Lower leg skin (tissue), 3 donors: ENCODE measurements around the gene DHX8.

Experiments used
- POLR2A ChIP-seq, 2 donors: fragments of 450-650 bp; IDR thresholded peaks; one replicate each; pipeline ENCODE4 v1.6.1; 2016 to 2017; ENCODE audit warnings: antibody characterized with exemption in 2 of 2, mild to moderate bottlenecking in 1 of 2, moderate library complexity in 1 of 2
- TF ChIP-seq, protein P1 (sequence below), 3 donors: fragments of 450-650 bp; IDR thresholded peaks; one replicate each; pipeline ENCODE4 v1.5.1; 2016; ENCODE audit warnings: antibody characterized with exemption in 3 of 3, mild to moderate bottlenecking in 3 of 3, moderate library complexity in 2 of 3

- TF ChIP-seq, protein P1, sequence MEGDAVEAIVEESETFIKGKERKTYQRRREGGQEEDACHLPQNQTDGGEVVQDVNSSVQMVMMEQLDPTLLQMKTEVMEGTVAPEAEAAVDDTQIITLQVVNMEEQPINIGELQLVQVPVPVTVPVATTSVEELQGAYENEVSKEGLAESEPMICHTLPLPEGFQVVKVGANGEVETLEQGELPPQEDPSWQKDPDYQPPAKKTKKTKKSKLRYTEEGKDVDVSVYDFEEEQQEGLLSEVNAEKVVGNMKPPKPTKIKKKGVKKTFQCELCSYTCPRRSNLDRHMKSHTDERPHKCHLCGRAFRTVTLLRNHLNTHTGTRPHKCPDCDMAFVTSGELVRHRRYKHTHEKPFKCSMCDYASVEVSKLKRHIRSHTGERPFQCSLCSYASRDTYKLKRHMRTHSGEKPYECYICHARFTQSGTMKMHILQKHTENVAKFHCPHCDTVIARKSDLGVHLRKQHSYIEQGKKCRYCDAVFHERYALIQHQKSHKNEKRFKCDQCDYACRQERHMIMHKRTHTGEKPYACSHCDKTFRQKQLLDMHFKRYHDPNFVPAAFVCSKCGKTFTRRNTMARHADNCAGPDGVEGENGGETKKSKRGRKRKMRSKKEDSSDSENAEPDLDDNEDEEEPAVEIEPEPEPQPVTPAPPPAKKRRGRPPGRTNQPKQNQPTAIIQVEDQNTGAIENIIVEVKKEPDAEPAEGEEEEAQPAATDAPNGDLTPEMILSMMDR (IDR thresholded peaks at IDR 0.05), result no peak
- no peak for TF ChIP-seq POLR2A (IDR thresholded peaks at IDR 0.05)
These were observed 28.9 kb upstream of the DHX8 start for GRCh38 chr17:43454868-43455267.
